Measurements from ENCODE around the gene UGT1A10.

Gene UGT1A10

DNA sequence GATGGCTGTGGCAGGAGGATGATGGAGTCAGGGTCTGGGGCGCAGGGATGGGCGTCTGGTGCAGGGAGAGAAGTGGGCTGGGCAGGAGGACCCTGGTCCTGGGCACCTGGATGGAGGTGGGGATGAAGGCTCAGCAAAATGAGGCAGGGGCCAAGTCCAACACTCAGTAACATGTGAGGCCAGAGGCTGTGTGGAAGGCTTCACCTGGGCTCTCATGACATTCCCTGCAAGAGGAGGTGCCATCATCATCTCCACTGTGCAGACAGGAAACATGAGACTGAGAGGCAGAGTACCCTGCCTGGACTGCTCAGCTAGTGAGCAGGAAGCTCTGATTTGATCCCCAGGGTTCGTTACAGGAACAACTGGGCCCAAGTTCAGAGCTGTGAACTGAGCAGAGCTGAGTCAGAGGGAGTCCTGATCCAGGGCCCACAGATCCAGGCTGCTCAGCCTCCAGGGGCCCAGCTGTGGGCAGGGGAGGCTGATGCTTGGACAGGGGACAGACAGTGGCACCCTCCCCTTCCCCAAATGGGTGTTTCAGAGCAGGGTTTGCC lies 181.2 kb downstream of the UGT1A10 start:
- in situ Hi-C loops (cut with MboI; ENCODE audit: low pct_unique_long_range_greater_than_20kb, low sequenced_read_pairs, unreplicated experiment): no loop called here
- DNase-seq (ENCODE audit: low spot score): no peak
- TF ChIP-seq CTCF (IDR thresholded peaks at IDR 0.05; ENCODE audit: extremely low read depth, insufficient read depth, missing control alignments): no peak

DNA sequence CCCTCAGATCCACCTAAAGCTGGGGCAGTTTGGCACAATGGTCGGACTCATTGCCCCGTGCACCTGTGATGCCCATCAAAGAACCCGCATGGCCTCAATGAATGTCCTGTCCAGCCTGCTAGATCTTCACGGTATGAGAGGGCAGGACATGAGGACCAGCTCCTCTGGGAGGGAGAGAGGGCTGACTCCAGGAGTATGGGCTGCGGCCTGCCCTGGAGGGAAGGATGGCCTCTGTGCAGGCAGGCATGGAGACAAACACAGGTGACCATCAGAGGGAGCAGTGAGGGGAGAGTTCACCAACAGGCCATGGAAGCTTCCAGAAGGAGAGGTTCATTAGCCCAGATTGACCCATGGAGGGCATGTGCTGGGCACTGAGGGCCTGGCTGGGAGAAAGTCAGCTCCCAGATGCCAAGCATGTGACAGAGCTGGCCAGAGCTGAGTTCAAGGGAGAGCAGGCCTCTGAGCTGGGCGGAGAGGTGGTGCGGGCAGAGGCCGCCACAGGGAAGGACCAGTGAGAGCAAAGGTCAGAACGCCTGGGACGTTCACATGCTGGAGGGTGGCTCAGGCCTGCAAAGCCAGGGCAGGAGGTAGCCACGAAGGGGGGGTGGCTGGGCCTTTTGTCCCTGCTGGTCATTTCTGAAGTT lies 181.9 kb downstream of the UGT1A10 start:
- TF ChIP-seq CTCF (IDR thresholded peaks at IDR 0.05; ENCODE audit: extremely low read depth, insufficient read depth, missing control alignments): no peak
- in situ Hi-C loops (cut with MboI; ENCODE audit: low pct_unique_long_range_greater_than_20kb, low sequenced_read_pairs, unreplicated experiment): no loop called here
- no peak for DNase-seq (ENCODE audit: low spot score)

DNA sequence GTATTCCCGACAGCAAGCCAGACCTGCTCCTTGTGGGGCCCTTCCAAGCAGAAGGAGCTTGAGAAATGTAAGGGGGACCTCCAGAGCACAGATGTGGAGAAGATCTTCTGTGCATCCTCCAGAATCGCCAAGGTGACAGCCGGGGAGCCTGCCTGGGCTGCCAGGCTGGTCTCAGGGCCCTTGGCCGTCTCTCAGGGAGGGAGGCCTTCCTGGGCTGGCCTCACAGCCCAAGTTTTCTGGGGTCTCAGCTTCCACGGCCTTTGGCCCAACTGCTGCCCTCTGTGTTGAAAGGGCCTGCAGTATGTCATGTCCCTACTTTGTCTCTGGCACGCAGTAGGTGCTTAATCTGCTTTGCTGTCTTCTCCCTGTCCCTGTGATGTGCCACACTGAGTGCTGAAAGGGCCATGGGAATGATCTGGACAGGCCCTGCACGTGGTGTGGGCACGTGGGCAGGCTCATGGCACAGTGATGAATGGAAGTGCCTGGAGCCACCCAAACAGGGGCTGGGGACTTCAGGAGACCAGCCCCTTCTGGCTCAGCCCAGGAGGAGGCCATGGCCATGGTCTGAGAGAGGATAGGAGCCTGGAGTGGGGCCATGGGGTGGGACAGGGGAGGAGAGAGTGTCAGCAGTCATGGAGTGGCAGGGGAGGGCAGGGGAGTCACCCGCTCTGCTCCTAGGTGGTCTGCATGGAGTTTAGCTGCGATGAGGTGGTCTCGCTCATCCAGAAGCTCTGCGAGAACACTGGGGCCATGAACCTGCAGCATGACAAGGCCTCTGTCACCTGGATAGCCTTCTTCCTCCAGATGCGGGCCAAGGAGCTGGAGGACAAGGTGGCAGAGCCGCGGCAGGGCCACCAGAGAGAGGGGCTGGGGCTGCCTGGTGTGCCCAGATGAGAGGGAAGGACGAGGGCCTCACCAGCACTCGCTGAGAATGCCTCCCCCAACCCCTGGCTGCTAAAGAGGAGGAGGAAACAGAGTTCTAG lies 182.7 kb downstream of the UGT1A10 start:
- no peak for TF ChIP-seq CTCF (IDR thresholded peaks at IDR 0.05; ENCODE audit: extremely low read depth, insufficient read depth, missing control alignments)
- DNase-seq (ENCODE audit: low spot score): no peak
- in situ Hi-C loops (cut with MboI; ENCODE audit: low pct_unique_long_range_greater_than_20kb, low sequenced_read_pairs, unreplicated experiment): no loop called here

- TF ChIP-seq CTCF (IDR thresholded peaks at IDR 0.05; ENCODE audit: extremely low read depth, insufficient read depth, missing control alignments): no peak
- DNase-seq (ENCODE audit: low spot score): no peak
- in situ Hi-C loops (cut with MboI; ENCODE audit: low pct_unique_long_range_greater_than_20kb, low sequenced_read_pairs, unreplicated experiment): no loop called here
Observed at GRCh38 chr2:233819884-233820773, 183.9 kb downstream of the UGT1A10 start.

DNA sequence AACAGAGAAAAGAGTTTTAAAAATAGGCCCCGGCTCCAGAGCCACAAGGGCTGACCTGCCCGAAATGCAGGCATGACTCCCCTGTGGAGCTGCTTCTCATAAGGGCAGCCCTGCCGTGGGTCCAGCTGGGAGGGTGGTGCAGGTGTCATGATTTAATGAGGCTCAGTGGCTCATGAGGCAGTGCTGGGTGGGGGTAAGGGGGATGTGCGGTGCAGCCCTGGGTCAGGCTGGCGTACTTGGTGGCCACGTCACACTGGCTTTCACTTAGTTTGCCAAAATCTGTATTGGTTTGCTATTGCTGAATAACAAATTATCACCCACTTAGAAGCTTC lies 184.5 kb downstream of the UGT1A10 start:
- TF ChIP-seq CTCF (IDR thresholded peaks at IDR 0.05; ENCODE audit: extremely low read depth, insufficient read depth, missing control alignments): no peak
- DNase-seq (ENCODE audit: low spot score): no peak
- in situ Hi-C loops (cut with MboI; ENCODE audit: low pct_unique_long_range_greater_than_20kb, low sequenced_read_pairs, unreplicated experiment): no loop called here

GRCh38 chr2:233821196-233821595 lies 184.9 kb downstream of the UGT1A10 start:
- no peak for DNase-seq (ENCODE audit: low spot score)
- in situ Hi-C loops (cut with MboI; ENCODE audit: low pct_unique_long_range_greater_than_20kb, low sequenced_read_pairs, unreplicated experiment): no loop called here
- no peak for TF ChIP-seq CTCF (IDR thresholded peaks at IDR 0.05; ENCODE audit: extremely low read depth, insufficient read depth, missing control alignments)

Data from GM13977 (cell line).